HG03196 (cell line): ENCODE data around the gene SCAMP4.
"Not testable (repeated sequence)": the region's sequence is repeated elsewhere in the genome, so short reads cannot be mapped to it uniquely, and the experiment has no call there.

Experiments
- ATAC-seq: cut with Tn5 transposase; IDR thresholded peaks from one replicate; pipeline ENCODE4 v1.9.1; 2021; ENCODE audit not compliant: unreplicated experiment

The SCAMP4 gene

GRCh38 chr19:1882786-1883692, 22.2 kb upstream of the SCAMP4 start:
- no peak for ATAC-seq

GRCh38 chr19:1883784-1884183, 21.4 kb upstream of the SCAMP4 start:
- no peak for ATAC-seq

- ATAC-seq = no peak
These were observed 20.9 kb upstream of the SCAMP4 start for GRCh38 chr19:1884291-1884718.

DNA sequence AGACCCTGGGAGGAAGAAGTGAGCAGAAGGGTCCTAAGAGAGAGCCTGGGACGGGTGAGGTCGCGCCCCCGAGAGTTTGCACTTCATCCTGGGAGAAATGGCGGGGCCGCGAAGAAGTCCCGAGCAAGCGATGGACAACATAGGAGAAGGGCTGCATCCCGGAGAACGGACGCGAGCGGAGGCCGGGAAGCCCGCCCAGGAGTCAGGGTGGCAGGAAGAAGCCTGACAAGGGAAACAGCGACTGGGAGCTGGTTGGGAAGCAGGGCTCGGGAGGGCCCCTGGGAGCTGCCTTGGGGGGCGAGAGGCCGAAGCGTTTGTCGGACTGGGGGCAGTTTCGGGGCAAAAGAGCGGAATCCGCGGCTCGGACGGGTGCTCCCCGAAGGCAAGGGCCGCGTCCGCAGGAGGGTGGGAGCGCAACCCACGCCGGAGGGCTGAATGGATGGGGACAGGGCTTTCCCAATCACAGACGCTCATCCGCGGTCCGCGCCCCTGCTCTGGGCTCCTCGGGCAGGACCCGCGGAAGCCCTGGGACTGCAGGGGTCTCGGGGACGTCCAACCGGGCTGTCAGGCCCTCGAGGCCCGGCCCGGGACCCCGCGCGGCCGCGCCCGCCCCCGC, 20.4 kb upstream of the SCAMP4 start:
- ATAC-seq = no peak

DNA sequence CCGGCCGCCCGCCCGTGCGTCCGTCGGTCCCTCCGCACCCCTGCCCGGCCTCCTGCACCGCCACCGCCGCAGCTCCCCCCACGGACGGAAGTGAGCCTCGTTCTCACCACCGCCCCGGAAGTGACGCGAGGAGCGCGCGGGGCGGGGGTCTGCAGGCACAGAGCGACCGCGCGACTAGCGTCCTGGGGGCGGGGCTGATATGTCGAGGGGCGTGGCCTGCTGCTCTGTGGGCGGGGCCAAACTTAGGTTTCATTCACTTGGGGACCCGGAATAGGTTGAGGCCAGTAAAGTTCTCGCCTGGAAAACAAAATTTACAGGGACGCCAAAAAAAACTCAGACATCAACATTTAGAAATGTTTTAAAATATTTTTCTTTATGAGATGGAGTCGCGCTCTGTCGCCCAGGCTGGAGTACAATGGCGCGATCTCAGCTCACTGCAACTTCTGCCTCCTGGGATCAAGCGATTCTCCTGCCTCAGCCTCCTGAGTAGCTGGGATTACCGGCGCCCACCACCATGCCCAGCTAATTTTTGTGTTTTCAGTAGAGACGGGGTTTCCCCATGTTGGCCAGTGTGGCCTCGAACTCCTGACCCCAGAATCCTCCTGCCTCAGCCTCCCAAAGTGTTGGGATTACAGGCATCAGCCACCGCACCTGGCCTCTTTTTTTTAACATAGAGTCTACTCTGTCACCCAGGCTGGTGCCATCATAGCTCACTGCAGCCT, 19.6 kb upstream of the SCAMP4 start, which contains the start of gene ABHD17A:
Gene ABHD17A (minus strand): TSS at position 99 of the 722 bp plus-strand sequence. CDS start 3,930 bp downstream, outside the sequence.
- peak; percentile 73 for ATAC-seq

- not testable (repeated sequence) for ATAC-seq
These were observed 18.8 kb upstream of the SCAMP4 start for GRCh38 chr19:1886360-1886759.

- ATAC-seq = no peak
These were observed 16.8 kb upstream of the SCAMP4 start for GRCh38 chr19:1888385-1888784.

- ATAC-seq = no peak
These were observed 15.3 kb upstream of the SCAMP4 start for GRCh38 chr19:1889907-1890306.

DNA sequence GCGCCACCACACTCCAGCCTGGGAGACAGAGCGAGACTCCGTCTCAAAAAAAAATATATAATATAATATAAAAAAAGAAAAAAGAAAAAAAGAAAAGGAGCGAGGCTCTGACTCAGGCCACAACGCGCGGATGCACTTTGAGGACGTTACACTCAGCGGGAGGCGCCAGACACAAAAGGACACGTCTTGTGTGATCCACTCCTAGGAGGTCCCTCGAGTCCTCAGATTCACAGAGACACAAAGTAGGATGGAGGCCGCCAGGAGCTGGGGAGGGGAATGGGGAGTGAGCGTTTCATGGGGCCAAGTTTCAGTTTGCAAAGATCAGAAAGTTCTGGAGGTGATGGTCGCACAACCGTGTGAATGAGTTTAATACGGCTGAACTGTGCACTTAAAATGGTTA, 11.4 kb upstream of the SCAMP4 start:
- ATAC-seq = no peak

- no peak for ATAC-seq
These were observed 8.7 kb upstream of the SCAMP4 start for GRCh38 chr19:1896508-1896907.

- ATAC-seq = no peak
These were observed 3.2 kb upstream of the SCAMP4 start for GRCh38 chr19:1901940-1902404.

DNA sequence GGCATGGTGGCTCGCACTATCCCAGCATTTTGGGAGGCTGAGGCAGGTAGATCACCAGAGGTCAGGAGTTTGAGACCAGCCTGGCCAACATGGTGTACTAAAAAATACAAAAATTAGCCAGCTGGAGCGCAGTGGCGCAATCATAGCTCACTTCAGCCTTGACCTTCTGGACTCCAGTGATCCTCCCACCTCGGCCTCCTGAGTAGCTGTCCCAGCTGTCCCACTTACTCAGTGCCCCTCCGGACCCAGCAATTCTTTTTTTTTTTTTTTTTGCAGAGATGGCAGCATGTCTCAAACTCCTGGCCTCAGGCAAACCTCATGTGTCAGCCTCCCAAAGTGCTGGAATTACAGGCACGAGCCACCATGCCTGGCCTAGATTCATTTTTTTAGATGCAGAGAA, 2.3 kb upstream of the SCAMP4 start:
- ATAC-seq = no peak

GRCh38 chr19:1904860-1905109, 414 bp upstream of the SCAMP4 start:
- no peak for ATAC-seq

- no peak for ATAC-seq
These were observed 720 bp downstream of the SCAMP4 start for GRCh38 chr19:1905863-1906375.

GRCh38 chr19:1906985-1907562, 1.9 kb downstream of the SCAMP4 start:
- ATAC-seq = no peak

DNA sequence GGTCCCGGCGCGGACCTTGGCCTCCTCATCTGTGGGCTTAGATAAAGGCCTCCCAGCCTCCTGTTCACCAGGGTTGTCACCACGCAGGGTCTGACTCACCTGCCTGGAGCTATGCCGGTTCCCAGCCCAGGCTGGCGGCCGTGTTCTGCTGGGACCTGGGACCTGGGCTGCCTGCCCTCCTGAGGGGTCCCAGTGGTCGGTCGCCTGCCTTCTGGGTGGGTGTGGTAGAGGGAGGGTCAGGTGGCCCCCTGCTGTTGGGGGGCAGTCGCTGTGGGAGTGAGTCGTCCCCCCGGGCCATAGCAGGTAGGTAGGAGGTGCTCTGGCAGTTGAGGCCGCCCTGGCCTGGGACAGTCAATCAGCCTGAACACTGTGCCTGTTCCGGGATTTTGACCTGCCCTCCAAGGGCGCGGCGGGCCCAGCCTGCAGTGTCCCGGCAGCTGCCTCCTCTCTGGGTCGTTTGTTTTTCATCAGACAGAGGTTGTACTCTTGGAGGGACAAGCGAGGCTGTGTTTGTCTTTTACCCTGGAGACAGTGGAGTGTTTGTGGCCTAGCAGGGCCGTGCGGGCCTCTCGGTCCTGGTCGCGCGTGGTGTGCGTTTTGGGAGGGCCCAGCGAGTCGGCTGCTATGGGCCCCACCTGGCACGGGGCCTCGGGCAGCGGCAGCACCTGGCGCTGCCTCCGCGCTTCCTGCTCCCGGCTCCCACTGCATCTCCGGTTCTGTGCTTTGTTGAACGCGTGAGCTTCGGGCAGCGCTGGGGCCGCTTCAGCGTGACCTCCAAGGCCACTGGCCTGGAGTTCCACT, 2.6 kb downstream of the SCAMP4 start:
- no peak for ATAC-seq

GRCh38 chr19:1908364-1908678, 3.1 kb downstream of the SCAMP4 start:
- ATAC-seq = no peak

DNA sequence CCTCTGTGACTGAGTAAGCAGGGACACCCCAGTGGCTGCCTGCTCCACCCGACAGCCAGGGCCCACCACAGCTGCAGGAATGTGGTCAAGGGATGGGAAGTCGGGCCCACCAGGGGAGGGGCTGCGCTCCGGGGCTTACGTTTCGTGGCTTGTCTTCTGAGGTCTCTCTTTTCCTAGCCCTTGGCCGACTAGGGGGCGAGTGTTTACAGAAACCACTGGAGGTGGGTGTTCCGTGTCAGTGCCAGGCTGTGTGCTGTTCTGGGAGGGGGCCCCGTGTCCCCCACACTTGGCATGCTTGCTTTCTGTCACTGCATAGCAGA, 4.5 kb downstream of the SCAMP4 start:
- ATAC-seq = no peak

GRCh38 chr19:1910177-1910576, 5.0 kb downstream of the SCAMP4 start:
- no peak for ATAC-seq

DNA sequence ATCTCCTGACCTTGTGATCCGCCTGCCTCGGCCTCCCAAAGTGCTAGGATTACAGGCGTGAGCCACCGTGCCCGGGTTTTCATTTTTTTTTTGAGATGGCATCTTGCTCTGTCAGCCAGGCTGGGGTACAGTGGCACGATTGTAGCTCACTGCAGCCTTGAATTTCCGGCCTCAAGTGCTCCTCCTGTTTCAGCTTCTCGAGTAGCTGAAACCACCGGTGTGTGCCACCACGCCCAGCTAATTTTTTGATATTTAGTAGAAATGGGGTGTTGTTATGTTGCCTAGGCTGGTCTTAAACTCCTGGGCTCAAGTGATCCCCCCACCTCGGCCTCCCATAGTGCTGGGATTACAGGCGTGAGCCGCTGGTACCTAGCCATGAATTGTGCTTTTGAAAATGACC, 5.9 kb downstream of the SCAMP4 start:
- no peak for ATAC-seq

DNA sequence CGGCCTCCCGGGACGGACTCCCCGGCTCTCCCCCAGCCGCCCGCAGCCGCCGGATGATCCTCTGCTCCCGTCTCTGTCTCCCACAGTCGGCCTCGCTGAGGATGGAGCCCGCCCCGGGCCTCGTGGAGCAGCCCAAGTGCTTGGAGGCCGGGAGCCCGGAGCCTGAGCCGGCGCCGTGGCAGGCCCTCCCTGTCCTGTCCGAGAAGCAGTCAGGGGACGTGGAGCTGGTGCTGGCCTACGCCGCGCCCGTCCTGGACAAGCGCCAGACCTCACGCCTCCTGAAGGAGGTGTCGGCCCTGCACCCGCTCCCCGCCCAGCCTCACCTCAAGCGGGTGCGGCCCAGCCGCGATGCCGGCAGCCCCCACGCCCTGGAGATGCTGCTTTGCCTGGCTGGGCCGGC, 6.8 kb downstream of the SCAMP4 start:
- no peak for ATAC-seq
